ENCODE measurements around the gene DCTPP1. TPM values are rescaled to one million over a fixed set of nuclear protein-coding genes. Genes with fewer than 3 reads are reported as not detected.
A peak's percentile ranks its signal among the peaks of the same experiment; 100 is the strongest.

The DCTPP1 gene
- polyA plus RNA-seq, 3 donors, result 10.5 to 45.5 (median 32.2) TPM

- intact Hi-C loops (cut with micrococcal nuclease), result loop anchor here (1.0 to 10.0 kb wide), 3 partner anchors 24 to 166 kb away; partner anchors contain the start of gene ZNF689 (in 1 of the 2)
Observed at GRCh38 chr16:30449116-30449435, 19.2 kb upstream of the DCTPP1 start.

GRCh38 chr16:30447512-30448226 lies 17.8 kb upstream of the DCTPP1 start:
- H3K9me3 Mint-ChIP-seq, result peaks cover 0 to 3% (median 0%) of the 10 kb centered on the region in 7 donors
- Histone ChIP-seq H3K27me3 (ENCODE audit: control insufficient read depth in 2 of 2, insufficient read depth in 2 of 2, low read length in 2 of 2) (no peaks in the 10 kb centered on the region), H3K9me3 (replicated peaks in 1 of 2; ENCODE audit: control insufficient read depth in 1 of 2, insufficient read depth in 1 of 2, low read length in 2 of 2) (no peaks in the 10 kb centered on the region), H3K4me2 (replicated peaks; ENCODE audit: extremely low read depth, low read length, poor library complexity, severe bottlenecking) (no peak overlapping the region), H3K9ac (ENCODE audit: insufficient read depth, low read length, poor library complexity, severe bottlenecking) (no peak overlapping the region), H3K36me3 (replicated peaks in 1 of 2; ENCODE audit: control insufficient read depth in 1 of 2, insufficient read depth in 2 of 2, low read length in 2 of 2) (peaks cover 0 to 4% of the 10 kb centered on the region in 2 donors), H4K20me1 (ENCODE audit: insufficient read depth, low read length) (peaks cover 26% of the 10 kb centered on the region), H3K4me3 (replicated peaks in 1 of 3; ENCODE audit: low read depth in 2 of 3, low read length in 3 of 3) (no peak overlapping the region), H3K4me1 (ENCODE audit: control insufficient read depth in 1 of 2, insufficient read depth in 2 of 2, low read length in 2 of 2) (peaks cover 39% of the 10 kb centered on the region in 2 donors), H3K27ac (ENCODE audit: low read depth in 1 of 2, low read length in 2 of 2) (no peak overlapping the region), H2AFZ (ENCODE audit: insufficient read depth, low read depth, low read length, poor library complexity, severe bottlenecking) (no peak overlapping the region), H3K79me2 (ENCODE audit: insufficient read depth, low read length) (peaks cover 30% of the 10 kb centered on the region)
- peaks cover 11 to 13% of the 10 kb centered on the region in 2 donors for H3K36me3 Mint-ChIP-seq
- no peak overlapping the region for H3K27ac Mint-ChIP-seq
- H3K27me3 Mint-ChIP-seq (ENCODE audit: low read depth in 3 of 3), result peaks cover 0 to 1% (median 0%) of the 10 kb centered on the region in 3 donors
- WGBS (ENCODE audit: insufficient coverage), result 95% methylated on average over 9 of the region's 12 CpGs
- H3K4me3 Mint-ChIP-seq, result no peak overlapping the region
- intact Hi-C loops (cut with micrococcal nuclease), result loop anchor here in 1 of 2 donors (5.0 to 10.0 kb wide), 2 partner anchors 35 to 167 kb away; partner anchors contain the start of gene ZNF689
- TF ChIP-seq CTCF (IDR thresholded peaks at IDR 0.05), result no peak
- peaks cover 39% of the 10 kb centered on the region for H3K4me1 Mint-ChIP-seq
- no peak for DNase-seq

More at GRCh38 chr16:30449116-30449435, 19.2 kb upstream of the DCTPP1 start:
- WGBS (ENCODE audit: insufficient coverage), result 100% methylated on average over 1 of the region's 3 CpGs
- H3K27me3 ChIP-seq (ENCODE audit: control insufficient read depth in 2 of 2, insufficient read depth in 2 of 2, low read length in 2 of 2), result no peaks in the 10 kb centered on the region
- peaks cover 0 to 3% (median 0%) of the 10 kb centered on the region in 7 donors for H3K9me3 Mint-ChIP-seq
- H3K4me2 ChIP-seq (replicated peaks; ENCODE audit: extremely low read depth, low read length, poor library complexity, severe bottlenecking), result no peak overlapping the region
- peak overlapping the region in 1 of 7 donors; percentile 31 for H3K27ac Mint-ChIP-seq
- peaks cover 0 to 1% (median 0%) of the 10 kb centered on the region in 3 donors for H3K27me3 Mint-ChIP-seq (ENCODE audit: low read depth in 3 of 3)
- no peak overlapping the region for H3K4me3 ChIP-seq (replicated peaks in 1 of 3; ENCODE audit: low read depth in 2 of 3, low read length in 3 of 3)
- no peaks in the 10 kb centered on the region for H3K36me3 ChIP-seq (replicated peaks in 1 of 2; ENCODE audit: control insufficient read depth in 1 of 2, insufficient read depth in 2 of 2, low read length in 2 of 2)
- peaks cover 20% of the 10 kb centered on the region for H3K79me2 ChIP-seq (ENCODE audit: insufficient read depth, low read length)
- H3K4me1 Mint-ChIP-seq, result peaks cover 31% of the 10 kb centered on the region
- no peak for TF ChIP-seq CTCF (IDR thresholded peaks at IDR 0.05)
- no peak overlapping the region for H2AFZ ChIP-seq (ENCODE audit: insufficient read depth, low read depth, low read length, poor library complexity, severe bottlenecking)
- H3K4me1 ChIP-seq (ENCODE audit: control insufficient read depth in 1 of 2, insufficient read depth in 2 of 2, low read length in 2 of 2), result peaks cover 30 to 32% of the 10 kb centered on the region in 2 donors
- no peak for DNase-seq
- peaks cover 2 to 4% of the 10 kb centered on the region in 2 donors for H3K36me3 Mint-ChIP-seq
- H3K9ac ChIP-seq (ENCODE audit: insufficient read depth, low read length, poor library complexity, severe bottlenecking), result no peak overlapping the region
- no peak overlapping the region for H3K4me3 Mint-ChIP-seq
- peaks cover 12% of the 10 kb centered on the region for H4K20me1 ChIP-seq (ENCODE audit: insufficient read depth, low read length)
- no peak overlapping the region for H3K27ac ChIP-seq (ENCODE audit: low read depth in 1 of 2, low read length in 2 of 2)
- no peaks in the 10 kb centered on the region for H3K9me3 ChIP-seq (replicated peaks in 1 of 2; ENCODE audit: control insufficient read depth in 1 of 2, insufficient read depth in 1 of 2, low read length in 2 of 2)
